ENCODE results near the gene CAMK2B.

DNA sequence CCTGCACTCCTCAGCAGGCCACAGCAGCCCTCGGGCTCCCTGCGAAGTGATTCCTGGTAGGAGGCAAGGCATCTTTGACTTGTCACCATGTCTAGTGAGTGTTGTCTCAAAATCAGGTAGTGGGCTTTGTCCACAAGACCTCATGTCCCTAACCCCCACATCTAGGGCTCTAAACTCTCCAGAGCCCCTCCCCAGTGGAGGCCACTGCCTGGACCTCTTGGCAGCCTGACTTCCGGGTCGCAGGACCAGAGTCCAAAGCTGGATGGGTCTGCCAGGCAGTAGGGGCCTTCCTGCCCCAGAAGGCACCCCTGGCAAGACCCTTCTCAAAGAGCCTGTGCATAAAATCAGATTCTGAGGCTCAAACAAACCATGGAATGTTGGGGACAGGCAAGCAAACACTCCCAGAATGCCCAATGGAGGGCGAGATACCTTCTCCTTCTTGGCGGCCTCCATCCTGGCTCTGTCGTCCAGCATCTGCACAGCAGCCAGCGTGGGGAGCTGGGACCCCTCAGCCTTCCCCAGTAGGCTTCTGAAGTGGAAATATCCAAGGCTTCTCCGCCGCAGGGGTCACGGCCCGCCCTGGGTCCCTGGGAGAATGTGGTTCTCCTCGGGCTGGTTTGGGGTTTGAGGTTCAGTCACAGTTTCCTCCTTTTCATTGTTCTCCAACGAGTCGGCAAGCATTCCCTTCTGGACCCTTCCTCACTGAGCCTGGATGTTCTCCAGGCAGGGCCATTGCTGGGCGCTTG lies 136.7 kb downstream of the CAMK2B start:
- TF ChIP-seq, protein P1, sequence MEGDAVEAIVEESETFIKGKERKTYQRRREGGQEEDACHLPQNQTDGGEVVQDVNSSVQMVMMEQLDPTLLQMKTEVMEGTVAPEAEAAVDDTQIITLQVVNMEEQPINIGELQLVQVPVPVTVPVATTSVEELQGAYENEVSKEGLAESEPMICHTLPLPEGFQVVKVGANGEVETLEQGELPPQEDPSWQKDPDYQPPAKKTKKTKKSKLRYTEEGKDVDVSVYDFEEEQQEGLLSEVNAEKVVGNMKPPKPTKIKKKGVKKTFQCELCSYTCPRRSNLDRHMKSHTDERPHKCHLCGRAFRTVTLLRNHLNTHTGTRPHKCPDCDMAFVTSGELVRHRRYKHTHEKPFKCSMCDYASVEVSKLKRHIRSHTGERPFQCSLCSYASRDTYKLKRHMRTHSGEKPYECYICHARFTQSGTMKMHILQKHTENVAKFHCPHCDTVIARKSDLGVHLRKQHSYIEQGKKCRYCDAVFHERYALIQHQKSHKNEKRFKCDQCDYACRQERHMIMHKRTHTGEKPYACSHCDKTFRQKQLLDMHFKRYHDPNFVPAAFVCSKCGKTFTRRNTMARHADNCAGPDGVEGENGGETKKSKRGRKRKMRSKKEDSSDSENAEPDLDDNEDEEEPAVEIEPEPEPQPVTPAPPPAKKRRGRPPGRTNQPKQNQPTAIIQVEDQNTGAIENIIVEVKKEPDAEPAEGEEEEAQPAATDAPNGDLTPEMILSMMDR (IDR thresholded peaks at IDR 0.05), result no peak
- TF ChIP-seq POLR2A (IDR thresholded peaks at IDR 0.05), result no peak
